Gastroesophageal sphincter (tissue), 4 donors: ENCODE results near the gene NPC1. TPM values are rescaled to one million over a fixed set of nuclear protein-coding genes. Genes with fewer than 3 reads are reported as not detected.

Experiments used
- ATAC-seq: fragments of 150-250 bp; one replicate; pipeline ENCODE4 v1.9.1; 2016; ENCODE audit warnings: mild to moderate bottlenecking, moderate library complexity
- H3K27ac ChIP-seq, 4 donors: fragments of 200-600 bp; sonication (generic) in 3 of 4; 1 replicate in 3 of 4; 2 replicates in 1 of 4; pipeline ENCODE4 v1.5.1; 2016 to 2019
- H3K27me3 ChIP-seq: fragments of 200-600 bp; sonication (generic); one replicate; pipeline ENCODE4 v1.5.1; 2019
- H3K36me3 ChIP-seq, 2 donors: fragments of 200-600 bp; sonication (generic); one replicate each; pipeline ENCODE4 v1.5.1; 2019; ENCODE audit warnings: control low read depth in 1 of 2
- H3K4me1 ChIP-seq, 3 donors: fragments of 200-600 bp; sonication (generic); 1 replicate in 2 of 3; 2 replicates in 1 of 3; pipeline ENCODE4 v1.5.1; 2016 to 2019; ENCODE audit warnings: control low read depth in 2 of 3
- H3K4me3 ChIP-seq, 2 donors: fragments of 200-600 bp; sonication (generic); one replicate each; pipeline ENCODE4 v1.5.1; 2019; ENCODE audit warnings: mild to moderate bottlenecking in 1 of 2, moderate library complexity in 1 of 2
- H3K9me3 ChIP-seq, 3 donors: fragments of 200-600 bp; sonication (generic); one replicate each; pipeline ENCODE4 v1.5.1; 2017 to 2019; ENCODE audit warnings: control low read depth in 2 of 3
- EP300 ChIP-seq: sonication (generic); formaldehyde crosslinking; IDR thresholded peaks from one replicate; pipeline ENCODE4 v1.6.1; 2017; ENCODE audit warnings: antibody characterized with exemption, mild to moderate bottlenecking
- POLR2A ChIP-seq, 2 donors: fragments of 450-650 bp; IDR thresholded peaks; one replicate each; pipeline ENCODE4 v1.6.1; 2017; ENCODE audit warnings: antibody characterized with exemption in 2 of 2, mild to moderate bottlenecking in 2 of 2, moderate library complexity in 1 of 2
- POLR2AphosphoS5 ChIP-seq: sonication (generic); formaldehyde crosslinking; IDR thresholded peaks from one replicate; pipeline ENCODE4 v1.6.1; 2017; ENCODE audit warnings: antibody characterized with exemption
- WGBS, 2 donors: methylation state at CpG; one replicate each; pipeline ENCODE4 v1.1.5; 2018; ENCODE audit warnings: low coverage in 1 of 2; 5-methylcytosine and 5-hydroxymethylcytosine counted together
- total RNA-seq, 4 donors: library from RNA; depleted of rRNA; stranded (reverse); fragments of >200 nt; gene quantifications; one replicate each; pipeline ENCODE4 v1.1.0, GENCODE V29; 2016
- TF ChIP-seq, protein P1 (sequence below), 4 experiments: fragments of 200-600 bp in 2 of 4; fragments of 450-650 bp in 2 of 4; sonication (generic) in 1 of 4; IDR thresholded peaks; one replicate each; pipeline ENCODE4 v1.5.1; 2017 to 2019; ENCODE audit warnings: antibody characterized with exemption in 4 of 4, mild to moderate bottlenecking in 2 of 4, moderate library complexity in 2 of 4

Gene NPC1
- total RNA-seq, 4 donors from 2014 or later: 35.6 to 63.2 (median 51.9) TPM

DNA sequence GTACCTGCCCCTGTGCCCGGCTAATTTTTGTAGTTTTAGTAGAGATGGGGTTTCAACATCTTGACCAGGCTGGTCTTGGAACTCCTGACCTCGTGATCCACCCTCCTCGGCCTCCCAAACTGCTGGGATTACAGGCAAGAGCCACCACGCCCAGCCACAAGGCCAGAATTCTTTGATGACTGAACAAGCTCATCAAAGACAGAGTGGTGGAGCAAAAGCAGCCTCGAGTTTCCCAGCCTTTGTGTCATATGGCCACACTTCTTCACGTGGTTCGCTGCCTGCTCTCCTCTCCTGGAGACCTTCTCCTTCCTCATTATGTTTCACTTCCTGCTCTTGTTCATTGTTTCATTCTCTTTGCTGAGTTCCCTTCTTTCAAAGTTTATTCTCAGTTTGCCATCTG, 9.9 kb upstream of the NPC1 start:
- H3K27me3 ChIP-seq: no peaks in the 10 kb centered on the region
- H3K36me3 ChIP-seq: no peaks in the 10 kb centered on the region
- ATAC-seq: peak; percentile 22
- no peak overlapping the region for H3K27ac ChIP-seq
- H3K4me1 ChIP-seq: no peaks in the 10 kb centered on the region
- no peaks in the 10 kb centered on the region for H3K9me3 ChIP-seq
- TF ChIP-seq POLR2AphosphoS5 (no peak), EP300 (no peak), POLR2A (IDR thresholded peaks at IDR 0.05) (no peak)
- TF ChIP-seq, protein P1, sequence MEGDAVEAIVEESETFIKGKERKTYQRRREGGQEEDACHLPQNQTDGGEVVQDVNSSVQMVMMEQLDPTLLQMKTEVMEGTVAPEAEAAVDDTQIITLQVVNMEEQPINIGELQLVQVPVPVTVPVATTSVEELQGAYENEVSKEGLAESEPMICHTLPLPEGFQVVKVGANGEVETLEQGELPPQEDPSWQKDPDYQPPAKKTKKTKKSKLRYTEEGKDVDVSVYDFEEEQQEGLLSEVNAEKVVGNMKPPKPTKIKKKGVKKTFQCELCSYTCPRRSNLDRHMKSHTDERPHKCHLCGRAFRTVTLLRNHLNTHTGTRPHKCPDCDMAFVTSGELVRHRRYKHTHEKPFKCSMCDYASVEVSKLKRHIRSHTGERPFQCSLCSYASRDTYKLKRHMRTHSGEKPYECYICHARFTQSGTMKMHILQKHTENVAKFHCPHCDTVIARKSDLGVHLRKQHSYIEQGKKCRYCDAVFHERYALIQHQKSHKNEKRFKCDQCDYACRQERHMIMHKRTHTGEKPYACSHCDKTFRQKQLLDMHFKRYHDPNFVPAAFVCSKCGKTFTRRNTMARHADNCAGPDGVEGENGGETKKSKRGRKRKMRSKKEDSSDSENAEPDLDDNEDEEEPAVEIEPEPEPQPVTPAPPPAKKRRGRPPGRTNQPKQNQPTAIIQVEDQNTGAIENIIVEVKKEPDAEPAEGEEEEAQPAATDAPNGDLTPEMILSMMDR (IDR thresholded peaks at IDR 0.05): no peak
- no peak overlapping the region for H3K4me3 ChIP-seq
- 69 to 80% methylated on average over 4 to 6 of the region's 7 CpGs for WGBS, 2 donors

DNA sequence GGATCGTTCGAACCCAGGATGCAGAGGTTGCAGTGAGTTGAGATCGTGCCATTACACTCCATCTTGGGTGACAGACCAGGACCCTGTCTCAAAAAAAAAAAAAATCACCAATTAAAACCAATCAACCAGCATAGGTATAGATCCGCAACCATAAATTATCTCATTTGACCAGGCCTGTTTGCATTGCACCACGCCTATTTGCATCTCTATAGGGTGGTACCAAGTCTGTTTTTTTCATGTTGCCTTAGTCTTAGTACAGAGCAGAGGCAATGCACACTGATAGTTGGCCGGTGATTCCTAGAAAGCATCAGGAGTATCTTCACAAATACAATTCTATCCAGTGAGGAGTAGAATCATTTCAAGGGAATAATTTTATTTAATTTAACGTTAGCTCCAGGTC, 9.3 kb upstream of the NPC1 start:
- TF ChIP-seq POLR2A (IDR thresholded peaks at IDR 0.05): no peak
- TF ChIP-seq POLR2AphosphoS5: no peak
- TF ChIP-seq, protein P1 (IDR thresholded peaks at IDR 0.05): no peak
- TF ChIP-seq EP300: no peak
- ATAC-seq: no peak
- no peaks in the 10 kb centered on the region for H3K9me3 ChIP-seq
- H3K4me3 ChIP-seq: no peak overlapping the region
- H3K36me3 ChIP-seq: no peaks in the 10 kb centered on the region
- H3K27me3 ChIP-seq: no peaks in the 10 kb centered on the region
- H3K27ac ChIP-seq: no peak overlapping the region
- no peaks in the 10 kb centered on the region for H3K4me1 ChIP-seq
- WGBS, 2 donors: 94 to 99% methylated on average over 7 of the region's 7 CpGs

DNA sequence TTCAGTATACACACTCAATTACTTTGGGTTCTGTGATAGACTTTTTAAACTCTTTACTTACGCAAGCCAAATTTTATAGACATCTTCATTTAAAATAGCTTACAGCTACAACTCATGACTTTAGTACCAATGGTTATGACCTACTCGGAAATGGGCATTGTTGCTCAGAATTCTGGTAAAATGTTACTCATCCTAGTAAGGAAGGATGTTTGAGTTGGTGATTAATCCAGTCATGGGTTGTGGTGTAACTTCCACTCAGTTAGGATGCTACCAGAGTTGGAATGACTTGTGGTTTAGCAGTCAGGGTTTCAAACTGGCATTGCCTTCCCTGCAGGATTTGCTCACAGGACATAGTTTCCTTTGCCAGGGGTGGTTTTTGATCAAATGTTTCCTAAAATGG, 7.4 kb upstream of the NPC1 start:
- WGBS, 2 donors: 77 to 85% methylated on average over 2 of the region's 2 CpGs
- no peak overlapping the region for H3K27ac ChIP-seq
- H3K4me3 ChIP-seq: no peak overlapping the region
- TF ChIP-seq EP300: no peak
- no peak for TF ChIP-seq POLR2AphosphoS5
- TF ChIP-seq POLR2A (IDR thresholded peaks at IDR 0.05): no peak
- TF ChIP-seq, protein P1 (IDR thresholded peaks at IDR 0.05): no peak
- no peaks in the 10 kb centered on the region for H3K27me3 ChIP-seq
- no peaks in the 10 kb centered on the region for H3K4me1 ChIP-seq
- no peak for ATAC-seq
- no peaks in the 10 kb centered on the region for H3K9me3 ChIP-seq
- H3K36me3 ChIP-seq: no peaks in the 10 kb centered on the region

DNA sequence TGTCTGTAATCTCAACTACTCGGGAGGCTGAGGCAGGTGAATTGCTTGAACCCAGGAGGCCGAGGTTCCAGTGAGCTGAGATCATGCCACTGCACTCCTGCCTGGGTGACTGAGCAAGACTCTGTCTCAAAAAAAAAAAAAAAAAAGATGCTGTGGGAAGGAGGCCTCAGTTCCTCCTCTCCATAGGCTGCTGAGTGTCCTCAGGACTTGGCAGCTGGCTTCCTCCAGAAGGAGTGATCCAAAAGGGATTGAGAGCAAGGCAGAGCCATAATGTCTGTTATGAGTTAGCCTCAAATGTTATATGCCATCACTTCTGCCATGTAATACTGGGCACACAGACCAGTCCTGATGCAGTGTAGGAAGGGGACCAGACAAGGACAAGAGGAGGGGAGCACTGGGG, 6.6 kb upstream of the NPC1 start:
- no peak for ATAC-seq
- TF ChIP-seq POLR2A (IDR thresholded peaks at IDR 0.05) (no peak), EP300 (no peak), POLR2AphosphoS5 (no peak)
- TF ChIP-seq, protein P1 (IDR thresholded peaks at IDR 0.05): no peak

DNA sequence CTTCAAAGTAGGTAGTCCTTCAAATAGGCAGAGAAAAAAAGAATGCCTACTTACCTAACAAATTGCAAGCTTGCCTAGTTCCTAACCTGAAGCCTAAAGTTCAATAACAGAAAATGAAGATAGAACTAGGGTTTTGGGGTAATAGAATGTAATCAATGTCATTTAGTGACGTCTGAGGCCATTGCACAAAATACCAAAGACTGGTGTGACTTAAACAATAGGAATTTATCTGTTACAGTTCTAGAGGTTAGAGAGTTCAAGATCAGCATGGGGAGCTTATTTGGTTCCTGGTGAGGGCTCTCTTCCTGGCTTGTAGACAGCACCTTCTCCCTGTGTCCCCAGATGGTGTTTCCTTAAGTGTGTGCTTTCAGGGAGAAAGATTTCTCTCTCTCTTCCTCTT, 4.7 kb upstream of the NPC1 start:
- no peak for ATAC-seq
- 29 to 46% methylated on average over 1 of the region's 1 CpG for WGBS, 2 donors

More for the DNA sequence above, 6.6 kb upstream of the NPC1 start:
- Histone ChIP-seq H3K4me3 (no peak overlapping the region), H3K9me3 (no peaks in the 10 kb centered on the region), H3K36me3 (no peaks in the 10 kb centered on the region), H3K27me3 (no peaks in the 10 kb centered on the region), H3K27ac (no peak overlapping the region), H3K4me1 (no peaks in the 10 kb centered on the region)
- WGBS, 2 donors: 93% methylated on average over 2 of the region's 2 CpGs; no CpG with 5 or more reads in 1 of the 2 donors

More for the DNA sequence above, 4.7 kb upstream of the NPC1 start:
- Histone ChIP-seq H3K36me3 (no peaks in the 10 kb centered on the region), H3K27ac (no peak overlapping the region), H3K27me3 (no peaks in the 10 kb centered on the region), H3K4me3 (no peak overlapping the region), H3K4me1 (peaks cover 0 to 7% (median 0%) of the 10 kb centered on the region in 3 donors), H3K9me3 (no peaks in the 10 kb centered on the region)
- TF ChIP-seq POLR2AphosphoS5 (no peak), EP300 (no peak), POLR2A (IDR thresholded peaks at IDR 0.05) (no peak)
- TF ChIP-seq, protein P1 (IDR thresholded peaks at IDR 0.05): no peak
